Measurements from ENCODE around the gene PURA.

DNA sequence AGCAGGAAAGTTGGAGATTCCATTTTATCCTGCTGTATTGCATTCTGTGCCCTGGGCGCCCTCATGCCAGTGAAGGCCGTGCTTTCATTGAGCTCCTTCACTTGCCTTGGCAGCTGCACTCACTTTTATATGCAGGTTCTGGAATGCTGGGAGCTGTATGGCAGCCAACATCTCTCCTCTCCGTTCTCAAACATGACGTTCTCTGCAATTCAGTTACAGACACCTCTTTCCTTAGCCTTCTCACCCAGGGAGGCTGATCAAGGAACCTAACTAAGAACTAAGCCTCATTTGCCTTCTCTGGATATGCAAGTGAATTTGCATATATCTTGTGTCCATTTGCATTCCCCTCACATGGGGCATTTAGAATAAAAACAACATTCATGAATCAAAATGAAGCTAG lies 29.4 kb upstream of the PURA start:
- TF ChIP-seq, protein P1, sequence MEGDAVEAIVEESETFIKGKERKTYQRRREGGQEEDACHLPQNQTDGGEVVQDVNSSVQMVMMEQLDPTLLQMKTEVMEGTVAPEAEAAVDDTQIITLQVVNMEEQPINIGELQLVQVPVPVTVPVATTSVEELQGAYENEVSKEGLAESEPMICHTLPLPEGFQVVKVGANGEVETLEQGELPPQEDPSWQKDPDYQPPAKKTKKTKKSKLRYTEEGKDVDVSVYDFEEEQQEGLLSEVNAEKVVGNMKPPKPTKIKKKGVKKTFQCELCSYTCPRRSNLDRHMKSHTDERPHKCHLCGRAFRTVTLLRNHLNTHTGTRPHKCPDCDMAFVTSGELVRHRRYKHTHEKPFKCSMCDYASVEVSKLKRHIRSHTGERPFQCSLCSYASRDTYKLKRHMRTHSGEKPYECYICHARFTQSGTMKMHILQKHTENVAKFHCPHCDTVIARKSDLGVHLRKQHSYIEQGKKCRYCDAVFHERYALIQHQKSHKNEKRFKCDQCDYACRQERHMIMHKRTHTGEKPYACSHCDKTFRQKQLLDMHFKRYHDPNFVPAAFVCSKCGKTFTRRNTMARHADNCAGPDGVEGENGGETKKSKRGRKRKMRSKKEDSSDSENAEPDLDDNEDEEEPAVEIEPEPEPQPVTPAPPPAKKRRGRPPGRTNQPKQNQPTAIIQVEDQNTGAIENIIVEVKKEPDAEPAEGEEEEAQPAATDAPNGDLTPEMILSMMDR (tag by site-specific recombination; IDR thresholded peaks at IDR 0.05) = no peak
- TF ChIP-seq, protein P2, sequence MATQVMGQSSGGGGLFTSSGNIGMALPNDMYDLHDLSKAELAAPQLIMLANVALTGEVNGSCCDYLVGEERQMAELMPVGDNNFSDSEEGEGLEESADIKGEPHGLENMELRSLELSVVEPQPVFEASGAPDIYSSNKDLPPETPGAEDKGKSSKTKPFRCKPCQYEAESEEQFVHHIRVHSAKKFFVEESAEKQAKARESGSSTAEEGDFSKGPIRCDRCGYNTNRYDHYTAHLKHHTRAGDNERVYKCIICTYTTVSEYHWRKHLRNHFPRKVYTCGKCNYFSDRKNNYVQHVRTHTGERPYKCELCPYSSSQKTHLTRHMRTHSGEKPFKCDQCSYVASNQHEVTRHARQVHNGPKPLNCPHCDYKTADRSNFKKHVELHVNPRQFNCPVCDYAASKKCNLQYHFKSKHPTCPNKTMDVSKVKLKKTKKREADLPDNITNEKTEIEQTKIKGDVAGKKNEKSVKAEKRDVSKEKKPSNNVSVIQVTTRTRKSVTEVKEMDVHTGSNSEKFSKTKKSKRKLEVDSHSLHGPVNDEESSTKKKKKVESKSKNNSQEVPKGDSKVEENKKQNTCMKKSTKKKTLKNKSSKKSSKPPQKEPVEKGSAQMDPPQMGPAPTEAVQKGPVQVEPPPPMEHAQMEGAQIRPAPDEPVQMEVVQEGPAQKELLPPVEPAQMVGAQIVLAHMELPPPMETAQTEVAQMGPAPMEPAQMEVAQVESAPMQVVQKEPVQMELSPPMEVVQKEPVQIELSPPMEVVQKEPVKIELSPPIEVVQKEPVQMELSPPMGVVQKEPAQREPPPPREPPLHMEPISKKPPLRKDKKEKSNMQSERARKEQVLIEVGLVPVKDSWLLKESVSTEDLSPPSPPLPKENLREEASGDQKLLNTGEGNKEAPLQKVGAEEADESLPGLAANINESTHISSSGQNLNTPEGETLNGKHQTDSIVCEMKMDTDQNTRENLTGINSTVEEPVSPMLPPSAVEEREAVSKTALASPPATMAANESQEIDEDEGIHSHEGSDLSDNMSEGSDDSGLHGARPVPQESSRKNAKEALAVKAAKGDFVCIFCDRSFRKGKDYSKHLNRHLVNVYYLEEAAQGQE (tag by site-specific recombination; IDR thresholded peaks at IDR 0.05) = no peak
- TF ChIP-seq ZSCAN16 (tag by site-specific recombination; IDR thresholded peaks at IDR 0.05) (no peak), ZNF274 (IDR thresholded peaks at IDR 0.05; ENCODE audit: low read length) (no peak), ZNF274 (tag by site-specific recombination; IDR thresholded peaks at IDR 0.05; ENCODE audit: borderline replicate concordance) (no peak), MEIS1 (CRISPR knock-in tag; IDR thresholded peaks at IDR 0.05; ENCODE audit: borderline replicate concordance) (no peak)
